ENCODE measurements around the gene PAX3. TPM values are rescaled to one million over a fixed set of nuclear protein-coding genes. Genes with fewer than 3 reads are reported as not detected.

The PAX3 gene
- total and polyA plus RNA-seq, 2 experiments from 2014 or later, result not detected

- TF ChIP-seq EZH2 (IDR thresholded peaks at IDR 0.05; ENCODE audit: insufficient read depth, poor library complexity, severe bottlenecking) (no peak), EZH2phosphoT487 (IDR thresholded peaks at IDR 0.05; ENCODE audit: insufficient read depth, low read depth) (no peak)
- peaks cover 43% of the 10 kb centered on the region for H3K27me3 ChIP-seq (replicated peaks; ENCODE audit: insufficient read depth)
- no peak for DNase-seq
- no peaks in the 10 kb centered on the region for H3F3A ChIP-seq (ENCODE audit: insufficient read depth)
- H3K9me3 ChIP-seq (ENCODE audit: low read depth), result no peaks in the 10 kb centered on the region
- H4K20me1 ChIP-seq (ENCODE audit: insufficient read depth), result no peaks in the 10 kb centered on the region
- H3K4me3 ChIP-seq, result no peak overlapping the region
- no peaks in the 10 kb centered on the region for H3K4me1 ChIP-seq (ENCODE audit: insufficient read depth)
- H3K9ac ChIP-seq, result no peak overlapping the region
- in situ Hi-C loops (cut with MboI), result no loop called here
- no peaks in the 10 kb centered on the region for H3K9me2 ChIP-seq (ENCODE audit: insufficient read depth)
- no peaks in the 10 kb centered on the region for H3K79me2 ChIP-seq (ENCODE audit: insufficient read depth)
- H2AFZ ChIP-seq, result no peak overlapping the region
- no peaks in the 10 kb centered on the region for H3K36me3 ChIP-seq (ENCODE audit: low read depth)
- H3K4me2 ChIP-seq (ENCODE audit: unreplicated experiment), result no peak overlapping the region
- H3K27ac ChIP-seq, result no peak overlapping the region
These were observed 23.4 kb upstream of the PAX3 start for GRCh38 chr2:222322236-222322635.

- no peak overlapping the region for H3K4me3 ChIP-seq
- H3K36me3 ChIP-seq (ENCODE audit: low read depth), result no peaks in the 10 kb centered on the region
- H3K9me2 ChIP-seq (ENCODE audit: insufficient read depth), result no peaks in the 10 kb centered on the region
- in situ Hi-C loops (cut with MboI), result no loop called here
- peak overlapping the region; percentile 44 for H3K4me2 ChIP-seq (ENCODE audit: unreplicated experiment)
- H3K4me1 ChIP-seq (ENCODE audit: insufficient read depth), result no peaks in the 10 kb centered on the region
- no peaks in the 10 kb centered on the region for H3F3A ChIP-seq (ENCODE audit: insufficient read depth)
- no peak overlapping the region for H3K27ac ChIP-seq
- H4K20me1 ChIP-seq (ENCODE audit: insufficient read depth), result no peaks in the 10 kb centered on the region
- no peaks in the 10 kb centered on the region for H3K9me3 ChIP-seq (ENCODE audit: low read depth)
- WGBS, 2 experiments (ENCODE audit: low coverage in 1 of 2, low lambda C conversion rate in 2 of 2, missing lambda C conversion rate in 2 of 2), result 33 to 40% methylated on average over 33 to 38 of the region's 38 CpGs
- H2AFZ ChIP-seq, result no peak overlapping the region
- H3K27me3 ChIP-seq (replicated peaks; ENCODE audit: insufficient read depth), result peaks cover 58% of the 10 kb centered on the region
- DNase-seq, result peak; percentile 24
- no peak for TF ChIP-seq EZH2phosphoT487 (IDR thresholded peaks at IDR 0.05; ENCODE audit: insufficient read depth, low read depth)
- peak; percentile 70 for TF ChIP-seq EZH2 (IDR thresholded peaks at IDR 0.05; ENCODE audit: insufficient read depth, poor library complexity, severe bottlenecking)
- H3K79me2 ChIP-seq (ENCODE audit: insufficient read depth), result no peaks in the 10 kb centered on the region
- no peak overlapping the region for H3K9ac ChIP-seq
These were observed 21.9 kb upstream of the PAX3 start for GRCh38 chr2:222320436-222321395.

GRCh38 chr2:222319586-222320435, 21.0 kb upstream of the PAX3 start:
- Histone ChIP-seq H3K27me3 (replicated peaks; ENCODE audit: insufficient read depth) (peaks cover 66% of the 10 kb centered on the region), H3K4me2 (ENCODE audit: unreplicated experiment) (no peak overlapping the region), H3K9me2 (ENCODE audit: insufficient read depth) (no peaks in the 10 kb centered on the region), H3K79me2 (ENCODE audit: insufficient read depth) (no peaks in the 10 kb centered on the region), H3K4me3 (no peak overlapping the region), H3K4me1 (ENCODE audit: insufficient read depth) (no peaks in the 10 kb centered on the region), H2AFZ (no peak overlapping the region), H3F3A (ENCODE audit: insufficient read depth) (no peaks in the 10 kb centered on the region), H3K9ac (no peak overlapping the region), H3K9me3 (ENCODE audit: low read depth) (no peaks in the 10 kb centered on the region), H3K27ac (no peak overlapping the region), H3K36me3 (ENCODE audit: low read depth) (no peaks in the 10 kb centered on the region), H4K20me1 (ENCODE audit: insufficient read depth) (no peaks in the 10 kb centered on the region)
- in situ Hi-C loops (cut with MboI), result no loop called here
- peak; percentile 35 for DNase-seq
- WGBS, 2 experiments (ENCODE audit: low coverage in 1 of 2, low lambda C conversion rate in 2 of 2, missing lambda C conversion rate in 2 of 2), result 1 to 4% methylated on average over 52 to 68 of the region's 96 CpGs
- no peak for TF ChIP-seq EZH2 (IDR thresholded peaks at IDR 0.05; ENCODE audit: insufficient read depth, poor library complexity, severe bottlenecking)

- H3K9me2 ChIP-seq (ENCODE audit: insufficient read depth), result no peaks in the 10 kb centered on the region
- no peak overlapping the region for H3K9ac ChIP-seq
- peak overlapping the region; percentile 66 for H3K4me3 ChIP-seq
- TF ChIP-seq EZH2 (IDR thresholded peaks at IDR 0.05; ENCODE audit: insufficient read depth, poor library complexity, severe bottlenecking) (peak; percentile 9), EZH2phosphoT487 (IDR thresholded peaks at IDR 0.05; ENCODE audit: insufficient read depth, low read depth) (no peak)
- peaks cover 71% of the 10 kb centered on the region for H3K27me3 ChIP-seq (replicated peaks; ENCODE audit: insufficient read depth)
- WGBS, 2 experiments (ENCODE audit: low coverage in 1 of 2, low lambda C conversion rate in 2 of 2, missing lambda C conversion rate in 2 of 2), result 3 to 4% methylated on average over 45 to 71 of the region's 104 CpGs
- in situ Hi-C loops (cut with MboI), result no loop called here
- H3K4me1 ChIP-seq (ENCODE audit: insufficient read depth), result no peaks in the 10 kb centered on the region
- H4K20me1 ChIP-seq (ENCODE audit: insufficient read depth), result no peaks in the 10 kb centered on the region
- H2AFZ ChIP-seq, result peak overlapping the region; percentile 37; the same call in 1 of the 2 replicates
- no peaks in the 10 kb centered on the region for H3K36me3 ChIP-seq (ENCODE audit: low read depth)
- H3K4me2 ChIP-seq (ENCODE audit: unreplicated experiment), result peak overlapping the region; percentile 77
- peak; percentile 41 for DNase-seq
- no peaks in the 10 kb centered on the region for H3K9me3 ChIP-seq (ENCODE audit: low read depth)
- no peak overlapping the region for H3K27ac ChIP-seq
- no peaks in the 10 kb centered on the region for H3K79me2 ChIP-seq (ENCODE audit: insufficient read depth)
- no peaks in the 10 kb centered on the region for H3F3A ChIP-seq (ENCODE audit: insufficient read depth)
These were observed 20.2 kb upstream of the PAX3 start for GRCh38 chr2:222318712-222319585.
